Mammary epithelial cell (primary cell): Measurements from ENCODE around the gene UMPS.

Experiments
- EZH2 ChIP-seq: IDR thresholded peaks from 2 replicates; pipeline ENCODE4 v1.6.1; 2012; ENCODE audit warnings: low read length, inconsistent platforms, borderline replicate concordance
- TF ChIP-seq, protein P1 (sequence below), 2 donors: IDR thresholded peaks in 1 of 2; conservative IDR thresholded peaks in 1 of 2; 2 replicates each; pipeline ENCODE4 v1.5.1; 2011 to 2012; ENCODE audit warnings: inconsistent platforms in 2 of 2, low read length in 2 of 2, mild to moderate bottlenecking in 2 of 2, control low read depth in 1 of 2, low read depth in 1 of 2; ENCODE audit not compliant: insufficient read depth in 1 of 2; ENCODE audit errors: extremely low read depth in 1 of 2

GRCh38 chr3:124784686-124785382, 54.6 kb downstream of the UMPS start:
- TF ChIP-seq, protein P1, sequence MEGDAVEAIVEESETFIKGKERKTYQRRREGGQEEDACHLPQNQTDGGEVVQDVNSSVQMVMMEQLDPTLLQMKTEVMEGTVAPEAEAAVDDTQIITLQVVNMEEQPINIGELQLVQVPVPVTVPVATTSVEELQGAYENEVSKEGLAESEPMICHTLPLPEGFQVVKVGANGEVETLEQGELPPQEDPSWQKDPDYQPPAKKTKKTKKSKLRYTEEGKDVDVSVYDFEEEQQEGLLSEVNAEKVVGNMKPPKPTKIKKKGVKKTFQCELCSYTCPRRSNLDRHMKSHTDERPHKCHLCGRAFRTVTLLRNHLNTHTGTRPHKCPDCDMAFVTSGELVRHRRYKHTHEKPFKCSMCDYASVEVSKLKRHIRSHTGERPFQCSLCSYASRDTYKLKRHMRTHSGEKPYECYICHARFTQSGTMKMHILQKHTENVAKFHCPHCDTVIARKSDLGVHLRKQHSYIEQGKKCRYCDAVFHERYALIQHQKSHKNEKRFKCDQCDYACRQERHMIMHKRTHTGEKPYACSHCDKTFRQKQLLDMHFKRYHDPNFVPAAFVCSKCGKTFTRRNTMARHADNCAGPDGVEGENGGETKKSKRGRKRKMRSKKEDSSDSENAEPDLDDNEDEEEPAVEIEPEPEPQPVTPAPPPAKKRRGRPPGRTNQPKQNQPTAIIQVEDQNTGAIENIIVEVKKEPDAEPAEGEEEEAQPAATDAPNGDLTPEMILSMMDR (conservative IDR thresholded peaks at IDR 0.05 in 1 of 2, IDR thresholded peaks at IDR 0.05 in 1 of 2; ENCODE audit: extremely low read depth in 1 of 2, insufficient read depth in 1 of 2, low read depth in 1 of 2, low read length in 2 of 2), result no peak
- TF ChIP-seq EZH2, result no peak
